OCI-M2 (cell line): ENCODE results near the gene CAMK2A.

Experiments
- DNase-seq: peaks from one replicate; lab custom pipeline; 2025; ENCODE audit not compliant: unreplicated experiment; lab: John Stamatoyannopoulos, UW

CAMK2A gene

GRCh38 chr5:150289551-150290390, at the start of gene CAMK2A:
CAMK2A (minus strand) TSS chr5:150289773; CDS start chr5:150289625, 148 bp downstream.
- DNase-seq: no peak

DNA sequence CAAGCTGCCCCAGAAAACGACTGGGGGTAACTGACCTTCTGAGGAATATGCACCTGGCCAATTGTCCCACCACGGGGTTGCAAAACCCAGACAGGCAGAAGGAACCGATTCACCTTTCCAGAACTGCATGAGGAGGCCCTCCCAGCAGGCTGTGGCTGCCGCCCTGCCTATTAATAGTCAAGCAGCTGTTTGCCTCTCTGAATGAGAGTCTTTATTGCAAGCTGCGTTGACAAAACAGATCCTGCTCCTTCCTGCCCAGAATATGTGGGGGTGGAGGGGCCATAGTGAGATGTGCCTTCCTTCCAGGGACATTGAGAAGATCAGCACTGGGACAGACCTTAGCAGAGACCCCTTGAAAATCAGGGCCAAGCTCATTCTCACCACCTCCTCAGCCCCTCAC, 49.6 kb upstream of the CAMK2A start:
- DNase-seq: no peak

DNA sequence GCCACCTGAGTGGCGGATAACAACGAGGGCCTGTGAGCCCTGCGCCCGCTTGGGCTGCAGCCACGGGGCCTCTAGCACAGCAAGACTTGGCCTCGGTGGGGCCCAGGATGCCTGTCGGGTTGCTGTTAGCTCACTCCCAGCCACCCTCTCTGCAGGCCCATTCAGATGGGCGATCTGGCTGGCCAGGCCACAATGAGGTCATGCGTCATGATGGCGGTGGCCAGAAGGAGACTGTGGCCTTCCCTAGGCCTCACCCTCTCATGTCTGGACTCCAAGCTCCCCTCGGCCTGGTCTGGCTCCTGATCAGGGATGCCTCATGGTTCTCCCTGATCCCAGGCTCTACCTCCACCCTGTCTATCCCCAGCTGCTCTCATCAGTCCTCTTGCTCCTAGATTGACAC, 49.0 kb upstream of the CAMK2A start:
- no peak for DNase-seq

- no peak for DNase-seq
Measured at GRCh38 chr5:150335778-150336177, 46.2 kb upstream of the CAMK2A start.

DNA sequence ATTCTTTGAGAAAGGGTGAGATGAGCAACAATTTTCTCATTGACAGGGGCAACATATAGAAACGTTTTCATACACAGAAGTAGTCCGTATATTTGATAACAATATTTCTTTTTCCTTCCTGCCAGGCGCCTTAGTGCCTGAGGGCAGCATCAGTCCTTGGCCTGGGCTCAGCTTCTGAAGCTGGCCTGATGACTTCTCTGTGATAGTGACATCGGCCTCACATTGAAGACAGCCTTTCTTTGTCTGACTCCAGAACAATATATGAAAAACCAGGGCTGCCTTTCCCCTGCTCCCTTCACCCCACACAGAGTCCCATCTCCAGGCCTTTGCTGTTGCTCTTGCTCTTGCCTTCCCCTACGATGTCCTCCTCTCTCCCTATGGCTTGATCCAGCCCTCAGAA, 43.8 kb upstream of the CAMK2A start:
- no peak for DNase-seq

GRCh38 chr5:150329881-150330876, 40.6 kb upstream of the CAMK2A start:
- no peak for DNase-seq

DNA sequence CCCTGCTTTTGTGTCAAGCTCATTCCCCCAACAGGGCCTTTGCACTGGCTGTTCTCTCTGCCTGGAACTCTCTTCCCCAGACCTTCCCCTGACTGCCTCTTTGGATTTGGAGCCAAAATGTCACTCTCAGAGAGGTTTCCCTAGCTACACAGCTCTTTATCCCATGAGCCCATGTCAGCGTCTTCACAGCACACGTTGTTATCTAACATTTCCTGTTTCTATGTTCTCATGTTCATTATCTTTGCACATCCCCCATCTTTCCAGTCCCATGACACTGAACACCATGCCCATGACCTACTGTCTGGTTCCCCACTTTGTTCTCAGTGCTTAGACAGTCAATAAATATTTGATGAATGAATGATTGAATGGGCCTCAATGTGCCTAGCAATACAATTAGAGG, 39.5 kb upstream of the CAMK2A start:
- no peak for DNase-seq

GRCh38 chr5:150328515-150328914, 38.9 kb upstream of the CAMK2A start:
- no peak for DNase-seq

- no peak for DNase-seq
Measured at GRCh38 chr5:150327139-150327538, 37.6 kb upstream of the CAMK2A start.

GRCh38 chr5:150326707-150327106, 37.1 kb upstream of the CAMK2A start:
- no peak for DNase-seq

DNA sequence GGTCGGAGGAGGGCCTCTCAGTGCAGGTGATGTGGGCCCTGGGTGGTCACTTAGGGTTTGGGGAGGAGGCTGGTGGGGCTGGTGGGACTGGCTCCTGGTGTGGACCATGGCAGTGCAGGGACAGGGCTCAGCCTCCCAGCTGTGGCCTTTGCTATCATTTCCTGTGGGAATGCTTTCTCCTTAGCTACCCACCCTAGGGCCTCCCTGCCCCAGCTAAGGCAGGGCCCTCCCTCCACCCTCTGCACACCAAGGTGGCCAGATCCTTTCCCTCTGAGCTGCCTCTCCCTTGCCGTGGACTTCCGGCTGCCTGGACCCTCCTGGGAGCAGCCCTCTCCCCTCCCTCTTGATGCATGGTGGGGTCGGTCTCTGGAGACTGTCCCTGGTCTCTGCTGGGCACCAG, 35.9 kb upstream of the CAMK2A start:
- DNase-seq: no peak

DNA sequence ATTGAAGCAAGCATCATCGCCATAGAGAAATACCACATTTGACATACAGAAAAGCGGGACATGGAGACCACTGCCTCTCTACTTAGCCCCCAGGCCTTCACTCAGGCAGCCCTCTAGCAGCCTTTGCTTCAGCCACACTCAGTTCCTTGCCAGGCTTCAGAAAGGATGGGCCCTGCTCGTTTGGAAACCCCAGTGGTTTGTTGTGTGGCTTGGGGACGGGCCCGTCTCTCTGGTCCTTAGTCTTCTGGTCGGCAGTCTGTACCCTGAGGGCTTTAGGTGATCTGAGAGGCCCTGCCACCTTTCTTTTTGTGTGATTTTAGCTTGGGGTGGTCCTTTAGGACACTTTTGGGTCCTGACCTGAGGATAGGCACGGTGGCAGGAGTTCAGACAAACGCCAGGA, 34.2 kb upstream of the CAMK2A start:
- DNase-seq: no peak

- DNase-seq: no peak
Measured at GRCh38 chr5:150323092-150323491, 33.5 kb upstream of the CAMK2A start.

DNA sequence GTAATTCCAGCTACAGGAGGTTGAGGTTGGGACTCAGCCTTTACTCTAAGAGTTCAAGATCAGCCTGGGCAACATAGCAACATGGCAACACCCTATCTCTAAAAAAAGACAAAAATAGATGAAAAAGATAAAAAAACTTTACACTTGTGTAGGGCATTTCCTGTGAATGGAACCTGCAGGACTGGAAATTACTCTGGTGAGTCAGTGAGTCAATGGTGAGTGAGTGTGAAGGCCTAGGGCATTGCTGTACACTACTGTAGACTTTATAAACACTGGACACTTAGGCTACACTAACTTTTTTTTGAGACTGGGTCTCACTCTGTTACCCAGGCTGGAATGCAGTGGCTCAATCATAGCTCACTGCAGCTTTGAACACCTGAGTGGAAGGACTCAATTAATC, 32.6 kb upstream of the CAMK2A start:
- DNase-seq: no peak

DNA sequence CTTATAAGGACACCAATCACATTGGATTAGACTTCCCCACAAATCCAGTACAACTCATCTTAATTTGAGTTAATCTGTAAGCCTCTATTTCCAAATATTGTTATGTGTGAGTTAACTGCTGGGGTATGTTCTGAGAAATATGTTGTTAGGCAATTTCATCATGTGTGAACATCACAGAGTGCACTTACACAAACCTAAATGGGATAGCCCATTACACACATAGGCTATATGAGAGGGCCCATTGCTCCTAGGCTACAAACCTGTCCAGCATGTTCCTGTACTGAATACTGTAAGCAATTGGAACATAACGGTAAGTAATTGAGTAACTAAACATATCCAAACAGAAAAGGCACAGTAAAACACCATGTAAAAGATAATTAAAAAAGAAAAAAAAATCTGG, 32.2 kb upstream of the CAMK2A start:
- no peak for DNase-seq

DNA sequence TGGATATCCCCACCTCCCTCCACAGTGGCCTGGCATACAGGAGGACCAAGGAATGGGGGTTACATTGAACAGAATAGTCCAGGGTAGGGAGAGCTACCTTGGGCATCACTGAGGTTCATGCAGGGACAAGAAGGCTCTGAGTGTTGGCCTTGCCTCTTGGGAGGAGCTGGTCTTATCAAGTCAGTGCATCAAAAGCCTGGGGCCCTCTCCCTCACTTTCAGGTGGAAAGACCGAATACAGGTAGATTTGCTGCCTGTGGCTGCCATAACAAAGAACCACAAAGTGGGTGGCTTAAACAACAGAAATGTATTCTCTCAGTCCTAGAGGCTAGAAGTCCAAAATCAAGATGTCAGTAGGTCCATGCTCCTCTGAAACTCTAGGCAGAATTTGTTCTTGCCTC, 31.6 kb upstream of the CAMK2A start:
- DNase-seq: no peak

DNA sequence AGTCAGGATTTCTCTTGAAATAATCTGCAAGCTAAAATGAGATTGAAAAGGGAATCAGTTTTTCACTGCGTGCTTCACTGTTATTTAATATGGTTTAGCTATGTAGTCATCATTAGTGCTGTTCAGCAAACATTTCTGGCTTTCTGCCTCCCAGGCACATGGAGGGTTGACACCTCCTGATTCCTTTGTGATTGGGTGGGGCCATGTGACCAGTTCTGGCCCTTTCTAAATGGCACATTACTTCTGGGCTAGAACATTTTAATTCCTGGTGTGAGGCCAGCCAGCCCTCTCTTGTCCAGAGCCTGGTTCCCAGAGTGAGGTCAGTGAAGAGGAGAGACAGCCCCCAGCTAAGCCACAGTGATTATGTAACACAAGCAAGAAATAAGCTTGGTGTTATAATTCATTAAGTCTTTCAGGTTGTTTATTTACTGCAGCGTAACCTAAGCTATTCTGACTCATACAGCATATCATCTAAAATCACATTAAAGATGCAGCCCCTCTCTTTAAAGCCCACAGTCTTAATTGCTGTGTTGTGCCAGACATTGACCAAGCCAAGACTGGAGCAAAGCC, 30.6 kb upstream of the CAMK2A start:
- no peak for DNase-seq

GRCh38 chr5:150319484-150319790, 29.9 kb upstream of the CAMK2A start:
- no peak for DNase-seq

- no peak for DNase-seq
Measured at GRCh38 chr5:150318613-150319483, 29.3 kb upstream of the CAMK2A start.

GRCh38 chr5:150317048-150318003, 27.8 kb upstream of the CAMK2A start:
- DNase-seq: no peak
